Measurements from ENCODE around the gene PRCP. TPM values are rescaled to one million over a fixed set of nuclear protein-coding genes. Genes with fewer than 3 reads are reported as not detected.

Gene PRCP
- total and polyA plus RNA-seq, 8 donors, result 7.9 to 37.8 (median 21.2) TPM

GRCh38 chr11:82775736-82776346 is 124.4 kb downstream of the PRCP start:
- Histone ChIP-seq H3K4me1 (no peaks in the 10 kb centered on the region), H3K4me3 (no peak overlapping the region), H3K27ac (no peak overlapping the region), H3K9me3 (no peaks in the 10 kb centered on the region), H3K27me3 (no peaks in the 10 kb centered on the region), H3K36me3 (no peaks in the 10 kb centered on the region)
- TF ChIP-seq CTCF (IDR thresholded peaks at IDR 0.05), result peak in 3 of 4 donors; percentile 12 to 28 (median 19)
- ATAC-seq (peak in 2 of 4 donors; percentile 73 to 87), FAIRE-seq (no peak), DNase-seq (no peak)
- intact Hi-C loops (cut with DNase I), result no loop called here
- 43 to 53% methylated on average over 3 of the region's 3 CpGs for WGBS, 2 donors

- WGBS, 2 donors, result 51 to 57% methylated on average over 1 of the region's 1 CpG
- FAIRE-seq (no peak), ATAC-seq (no peak), DNase-seq (no peak)
- Histone ChIP-seq H3K27me3 (no peaks in the 10 kb centered on the region), H3K4me1 (no peaks in the 10 kb centered on the region), H3K36me3 (no peaks in the 10 kb centered on the region), H3K9me3 (no peaks in the 10 kb centered on the region), H3K4me3 (no peak overlapping the region), H3K27ac (no peak overlapping the region)
- intact Hi-C loops (cut with DNase I), result no loop called here
- TF ChIP-seq CTCF (IDR thresholded peaks at IDR 0.05), result no peak
Observed at GRCh38 chr11:82775218-82775617, 125.0 kb downstream of the PRCP start.

Other genes with a start within 250 kb of the PRCP start
- gene FAM181B, start 166.6 kb downstream of the PRCP start, total RNA-seq, result under 1 TPM; 0.46 to 0.67 (median 0.50) TPM
- under 1 TPM; 0.49 to 0.57 TPM for gene FAM181B, start 166.6 kb downstream of the PRCP start, polyA plus RNA-seq
- gene DDIAS, start 1.3 kb upstream of the PRCP start, total RNA-seq, result under 1 TPM in 5 of 6 donors, not detected in 1; 0.16 to 0.89 (median 0.46) TPM
- under 1 TPM; 0.11 to 0.33 TPM for gene DDIAS, start 1.3 kb upstream of the PRCP start, polyA plus RNA-seq
- 1 to 10 TPM; 4.0 to 6.7 (median 5.3) TPM for gene RAB30, start 171.5 kb upstream of the PRCP start, total RNA-seq
- gene RAB30, start 171.5 kb upstream of the PRCP start, polyA plus RNA-seq, result 1 to 10 TPM; 1.0 to 1.5 TPM

Data from pancreas (tissue), 10 donors.